Lower leg skin (tissue), 3 donors: ENCODE data around the gene PIAS3.

ENCODE experiments used
- CTCF ChIP-seq, 3 donors: fragments of 450-650 bp; IDR thresholded peaks; one replicate each; pipeline ENCODE4 v1.5.1; 2016; ENCODE audit warnings: antibody characterized with exemption in 3 of 3, mild to moderate bottlenecking in 3 of 3, moderate library complexity in 2 of 3
- POLR2A ChIP-seq, 2 donors: fragments of 450-650 bp; IDR thresholded peaks; one replicate each; pipeline ENCODE4 v1.6.1; 2016 to 2017; ENCODE audit warnings: antibody characterized with exemption in 2 of 2, mild to moderate bottlenecking in 1 of 2, moderate library complexity in 1 of 2

- TF ChIP-seq CTCF (IDR thresholded peaks at IDR 0.05) (no peak), POLR2A (IDR thresholded peaks at IDR 0.05) (no peak)
Observed at GRCh38 chr1:145885738-145886287, 26.9 kb upstream of the PIAS3 start, which contains the start of gene ANKRD35.
